Jurkat, Clone E6-1 (cell line): ENCODE results near the gene MR1. TPM values are rescaled to one million over a fixed set of nuclear protein-coding genes. Genes with fewer than 3 reads are reported as not detected.

Experiments used
- DNase-seq: peaks from one replicate; pipeline ENCODE4 v3.0.0-alpha.2; 2011; ENCODE audit warnings: low read depth, low spot score
- H3K4me3 ChIP-seq: 2 replicates; pipeline ENCODE4 v1.5.1; 2011; ENCODE audit warnings: mild to moderate bottlenecking, low read length, control low read depth, moderate library complexity
- polyA plus RNA-seq: library from polyadenylated mRNA; unstranded; fragments of >200 nt; gene quantifications from one replicate; pipeline ENCODE4 v1.2.1, GENCODE V29; 2012; ENCODE audit warnings: missing spikeins; ENCODE audit not compliant: insufficient read length, insufficient read depth

MR1 gene
- 15.4 TPM for polyA plus RNA-seq

GRCh38 chr1:181033799-181034451 lies at the start of gene MR1:
Gene MR1, plus strand, starts transcription at chr1:181033983. Its CDS starts 25 bp downstream, at chr1:181034008.
- H3K4me3 ChIP-seq: peak within 1 kb of the TSS; percentile 85
- peak; percentile 94 for DNase-seq

DNA sequence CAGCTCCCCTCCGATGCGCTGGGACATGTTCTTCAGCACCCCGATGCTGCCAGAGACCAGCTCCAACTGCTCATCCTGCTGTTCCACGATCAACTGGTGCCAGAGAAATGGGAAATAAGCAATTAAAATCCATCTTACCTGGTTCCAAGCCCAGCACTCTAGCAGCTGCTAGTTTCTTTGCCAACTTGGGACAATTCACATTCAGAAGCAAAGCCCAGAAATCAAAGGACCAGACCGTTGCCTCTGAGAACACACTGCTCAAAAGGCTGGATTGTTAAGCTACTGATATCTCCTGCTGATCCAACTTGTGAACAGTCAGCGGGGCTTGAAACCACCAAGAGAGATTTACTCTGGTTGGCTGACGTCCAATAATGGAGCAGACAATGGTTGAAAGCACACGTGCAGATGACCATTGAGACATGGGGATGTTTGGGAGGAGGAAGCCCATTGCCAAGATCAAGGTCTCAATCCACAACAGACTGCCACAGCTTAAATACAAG lies 45.5 kb upstream of the MR1 start:
- DNase-seq: no peak
- no peak overlapping the region for H3K4me3 ChIP-seq

- no peak overlapping the region for H3K4me3 ChIP-seq
- no peak for DNase-seq
Measured at GRCh38 chr1:180994262-180994661, 39.5 kb upstream of the MR1 start.

DNA sequence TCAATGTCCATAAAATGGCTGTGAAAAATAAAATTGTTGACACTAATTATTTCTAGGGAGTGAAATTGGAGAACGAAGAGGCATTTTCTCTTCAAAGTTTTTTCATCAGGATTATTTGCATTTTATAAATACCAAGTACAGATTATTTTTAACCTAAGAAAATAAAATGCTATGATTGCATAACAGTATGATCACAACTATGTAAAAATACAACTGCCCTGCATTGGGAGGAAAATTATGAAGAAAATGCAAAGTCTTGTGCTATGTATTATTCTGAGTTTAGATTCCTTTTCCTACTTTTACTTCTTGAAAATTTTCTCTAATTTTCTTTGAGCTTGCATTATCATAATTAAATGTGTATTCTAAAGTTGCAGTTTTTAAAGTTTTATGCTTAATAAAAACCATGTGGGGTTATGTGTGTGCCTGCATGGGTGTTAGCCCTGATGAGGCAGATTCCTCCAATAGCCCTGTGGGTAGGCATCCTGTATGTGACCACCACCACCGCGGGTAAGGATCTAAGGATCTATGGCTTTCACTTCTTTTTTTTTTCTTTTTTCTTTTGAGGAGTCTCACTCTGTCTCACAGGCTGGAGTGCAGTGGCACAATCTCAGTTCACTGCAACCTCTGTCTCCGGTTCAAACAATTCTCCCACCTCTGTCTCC lies 35.8 kb upstream of the MR1 start:
- no peak overlapping the region for H3K4me3 ChIP-seq
- DNase-seq: no peak

DNA sequence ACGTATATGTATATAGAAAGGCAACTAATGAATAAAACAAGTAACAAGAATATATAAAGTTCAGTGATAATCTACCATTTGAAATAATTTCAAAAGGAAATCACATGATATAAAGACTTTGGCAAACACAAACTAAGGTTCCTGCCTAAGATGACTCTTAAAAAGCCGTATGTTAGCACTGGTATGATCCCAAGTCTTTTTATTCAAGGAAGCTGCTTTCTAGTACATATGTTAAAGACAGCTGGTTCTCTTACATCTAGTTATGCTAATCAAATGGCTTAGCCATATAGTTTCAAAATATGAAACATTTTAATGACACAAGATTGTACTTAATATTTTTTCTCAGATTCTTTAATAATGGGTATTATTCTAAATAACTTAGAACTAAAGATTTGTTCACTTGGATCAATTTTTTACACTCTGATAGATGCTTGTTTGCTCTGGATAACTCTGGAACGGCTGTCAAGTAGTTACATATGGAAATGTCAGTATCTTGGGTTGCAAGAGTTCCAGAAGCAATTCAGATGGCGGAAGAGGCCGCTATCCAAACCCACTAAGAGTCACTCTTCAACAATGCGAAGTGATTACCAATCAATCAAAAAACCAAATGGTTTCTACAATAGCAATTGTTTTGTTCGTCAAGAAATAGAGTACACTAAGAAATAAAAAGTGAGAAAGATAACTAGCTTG lies 32.5 kb upstream of the MR1 start:
- H3K4me3 ChIP-seq: no peak overlapping the region
- no peak for DNase-seq

DNA sequence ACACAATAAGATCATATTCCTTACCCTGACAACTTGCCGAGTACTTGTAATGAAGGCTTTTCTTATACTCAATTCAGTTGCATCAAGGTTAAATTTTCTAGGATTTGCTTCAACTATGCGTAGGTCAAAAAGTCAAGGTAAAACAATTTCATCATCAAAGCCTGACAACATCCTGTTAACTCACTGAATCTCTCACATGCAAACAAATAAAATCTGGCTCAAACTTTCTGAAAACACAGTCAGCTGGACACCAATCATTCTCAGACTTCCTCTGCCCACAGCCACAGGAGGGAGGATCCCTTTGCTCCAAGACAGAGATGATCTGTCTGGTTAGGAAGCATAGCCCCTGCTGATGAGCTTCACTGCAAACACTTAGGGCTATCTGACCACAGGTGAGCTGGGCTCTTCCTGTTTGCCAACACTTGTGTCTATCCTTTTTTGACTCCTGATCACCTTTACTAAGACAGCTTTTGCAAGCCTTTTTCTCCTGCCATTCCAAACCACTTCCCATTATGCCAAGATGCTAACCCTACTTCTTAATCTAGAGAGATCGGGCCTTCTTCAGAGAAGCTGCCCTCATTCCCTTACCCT lies 31.1 kb upstream of the MR1 start:
- no peak for DNase-seq
- H3K4me3 ChIP-seq: no peak overlapping the region

DNA sequence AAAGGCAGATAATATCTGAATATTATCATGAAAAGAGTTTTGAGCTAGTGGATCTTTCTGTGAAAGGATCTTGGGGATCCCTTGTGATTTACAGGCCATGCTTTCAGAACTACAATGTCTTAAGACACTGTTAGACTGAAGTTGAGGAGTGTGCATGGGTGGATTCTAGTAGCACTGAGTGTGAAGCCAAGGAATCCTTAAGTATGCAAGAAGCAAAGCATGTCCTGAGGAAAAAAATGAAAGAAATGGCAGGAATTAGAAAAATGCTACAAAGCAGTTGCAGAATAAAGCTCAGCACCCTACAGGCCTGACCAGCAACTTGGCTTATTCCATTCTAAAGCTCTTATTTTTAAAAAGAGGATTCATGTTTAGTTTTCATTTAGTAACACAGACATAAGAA lies 23.0 kb upstream of the MR1 start:
- DNase-seq: no peak
- H3K4me3 ChIP-seq: no peak overlapping the region

DNA sequence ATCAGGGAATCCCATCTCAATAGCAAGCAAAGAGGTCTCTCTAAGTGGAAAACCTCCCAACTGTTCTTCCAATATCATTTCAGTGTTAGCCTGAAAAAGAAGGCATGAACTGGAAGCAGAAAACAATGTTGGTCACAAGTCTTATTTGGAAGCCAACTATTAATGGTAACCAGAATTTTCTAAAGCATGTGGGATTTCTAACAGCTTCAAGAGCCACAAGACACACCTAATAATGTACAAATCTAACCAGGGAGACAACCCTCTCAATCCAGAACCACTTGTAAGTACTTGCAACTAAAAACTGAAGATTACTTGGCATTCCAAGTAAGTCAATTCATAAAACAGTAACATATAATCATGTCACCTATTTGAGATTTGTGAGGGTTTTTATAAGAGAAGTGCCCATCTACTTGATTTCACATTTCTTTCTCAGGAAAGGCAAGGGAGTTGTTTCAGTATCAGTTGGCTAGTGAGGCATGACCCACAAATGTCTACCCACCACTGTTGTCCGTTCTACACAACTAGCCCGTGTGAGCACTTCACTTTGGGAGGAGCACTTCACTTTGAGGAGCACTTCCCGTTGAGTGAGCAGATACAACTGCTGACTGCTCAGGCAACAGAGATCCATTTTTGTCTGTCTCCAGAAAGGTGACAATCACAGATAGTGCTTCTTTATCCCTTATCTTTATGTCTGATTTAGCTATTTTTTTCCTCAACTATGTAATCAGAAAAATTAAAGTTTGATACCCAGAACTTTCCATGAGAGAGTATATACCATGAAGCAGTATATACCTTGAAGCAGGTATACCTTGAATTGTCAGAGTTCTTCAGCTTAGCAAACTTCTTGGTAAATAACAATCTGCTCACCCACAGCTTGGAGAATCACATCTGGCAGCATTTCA lies 22.2 kb upstream of the MR1 start:
- DNase-seq: no peak
- no peak overlapping the region for H3K4me3 ChIP-seq

- no peak overlapping the region for H3K4me3 ChIP-seq
- no peak for DNase-seq
Measured at GRCh38 chr1:181012203-181012745, 21.5 kb upstream of the MR1 start.

- peak; percentile 81 for DNase-seq
- H3K4me3 ChIP-seq: no peak overlapping the region
Measured at GRCh38 chr1:181013144-181013543, 20.6 kb upstream of the MR1 start.

GRCh38 chr1:181014477-181015250 lies 19.1 kb upstream of the MR1 start:
- DNase-seq: no peak
- no peak overlapping the region for H3K4me3 ChIP-seq

- H3K4me3 ChIP-seq: no peak overlapping the region
- no peak for DNase-seq
Measured at GRCh38 chr1:181015251-181015615, 18.6 kb upstream of the MR1 start.

GRCh38 chr1:181016563-181016962 lies 17.2 kb upstream of the MR1 start:
- DNase-seq: no peak
- no peak overlapping the region for H3K4me3 ChIP-seq

DNA sequence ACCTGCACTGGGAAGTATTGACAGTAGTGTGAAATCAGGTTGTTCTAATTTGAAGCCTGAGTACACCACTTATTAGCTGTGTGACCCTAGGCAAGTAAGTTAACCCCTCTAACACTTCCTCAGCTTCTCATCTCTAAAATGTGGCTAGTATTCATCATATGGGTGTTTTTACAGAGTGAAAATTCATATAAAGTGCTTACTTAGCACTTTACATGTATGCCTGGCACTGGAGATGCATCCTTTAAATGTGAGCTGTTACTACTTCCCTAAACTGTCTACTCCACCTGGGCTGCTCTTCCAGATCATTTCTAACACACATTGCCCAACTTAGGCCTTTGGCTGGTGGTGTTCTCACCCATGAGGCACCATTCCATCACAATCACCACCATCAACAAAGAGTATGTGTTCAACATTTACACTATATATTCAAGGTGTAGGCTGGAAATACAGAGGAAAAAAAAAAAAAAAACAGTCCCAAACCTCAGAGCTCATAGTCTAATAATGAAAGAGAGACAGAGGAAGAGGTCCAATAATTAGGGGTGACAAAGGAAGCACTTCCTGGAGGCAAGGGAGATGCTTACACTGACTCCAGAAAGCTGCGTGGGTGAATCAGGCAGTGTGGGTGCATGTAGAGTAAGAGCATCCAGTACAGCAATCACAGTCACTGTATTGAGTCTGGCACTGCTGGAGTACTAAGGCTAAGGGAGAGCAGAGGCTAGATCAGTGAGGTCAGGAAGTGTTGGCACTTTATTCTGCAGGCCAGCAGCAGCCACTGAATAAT lies 14.7 kb upstream of the MR1 start:
- DNase-seq: no peak
- no peak overlapping the region for H3K4me3 ChIP-seq

- DNase-seq: no peak
- H3K4me3 ChIP-seq: peak overlapping the region; percentile 92
Measured at GRCh38 chr1:181021159-181021558, 12.6 kb upstream of the MR1 start.

GRCh38 chr1:181021811-181022434 lies 11.9 kb upstream of the MR1 start:
- peak overlapping the region; percentile 92 for H3K4me3 ChIP-seq
- no peak for DNase-seq
